Measurements from ENCODE around the gene LRTM1.

DNA sequence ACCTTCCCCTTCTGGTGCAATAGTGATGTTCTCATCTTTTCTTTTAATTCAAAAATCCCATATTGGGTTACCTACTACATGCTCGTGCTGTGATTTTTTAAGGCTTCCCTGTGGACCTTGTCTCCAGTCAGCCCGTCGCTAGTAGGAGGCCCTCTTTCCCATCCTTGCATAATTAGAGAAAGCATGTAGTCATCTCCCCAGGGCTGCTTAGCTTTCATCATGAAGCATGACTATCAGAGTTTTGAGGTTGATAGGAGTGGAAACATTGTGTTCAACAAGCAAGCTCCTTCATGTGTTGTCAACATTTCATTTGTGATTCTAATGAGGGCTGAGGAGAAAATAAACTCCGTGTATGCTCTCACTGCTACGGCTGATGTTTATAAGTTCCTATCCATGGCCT lies 8.7 kb upstream of the LRTM1 start:
- no peak for TF ChIP-seq EZH2 (IDR thresholded peaks at IDR 0.05; ENCODE audit: insufficient read depth, poor library complexity, severe bottlenecking)
- TF ChIP-seq EZH2phosphoT487 (IDR thresholded peaks at IDR 0.05; ENCODE audit: insufficient read depth, low read depth) = no peak
